ENCODE data around the gene SLC9B2. TPM values are rescaled to one million over a fixed set of nuclear protein-coding genes. Genes with fewer than 3 reads are reported as not detected.

SLC9B2 gene
- polyA plus RNA-seq, 3 donors = 0.38 to 0.59 (median 0.48) TPM

- H3K36me3 ChIP-seq (replicated peaks in 1 of 2; ENCODE audit: control insufficient read depth in 1 of 2, insufficient read depth in 2 of 2, low read length in 2 of 2) = no peaks in the 10 kb centered on the region
- no peaks in the 10 kb centered on the region for H3K27me3 Mint-ChIP-seq (ENCODE audit: low read depth in 3 of 3)
- intact Hi-C loops (cut with micrococcal nuclease) = loop anchor here in 1 of 2 donors (5.0 kb wide), 1 partner anchor 35 kb away; no protein-coding TSS in a partner anchor
Observed at GRCh38 chr4:103052145-103052544, 24.4 kb downstream of the SLC9B2 start.

GRCh38 chr4:103050736-103051436 is 25.7 kb downstream of the SLC9B2 start:
- no peak overlapping the region for H2AFZ ChIP-seq (ENCODE audit: insufficient read depth, low read depth, low read length, poor library complexity, severe bottlenecking)
- no peak overlapping the region for H3K9ac ChIP-seq (ENCODE audit: insufficient read depth, low read length, poor library complexity, severe bottlenecking)
- no peaks in the 10 kb centered on the region for H4K20me1 ChIP-seq (ENCODE audit: insufficient read depth, low read length)
- H3K36me3 ChIP-seq (replicated peaks in 1 of 2; ENCODE audit: control insufficient read depth in 1 of 2, insufficient read depth in 2 of 2, low read length in 2 of 2) = no peaks in the 10 kb centered on the region
- H3K4me1 Mint-ChIP-seq = peaks cover 7% of the 10 kb centered on the region
- H3K27me3 ChIP-seq (ENCODE audit: control insufficient read depth in 2 of 2, insufficient read depth in 2 of 2, low read length in 2 of 2) = no peaks in the 10 kb centered on the region
- intact Hi-C loops (cut with micrococcal nuclease) = loop anchor here in 1 of 2 donors (5.0 kb wide), 1 partner anchor 36 kb away; no protein-coding TSS in a partner anchor
- no peak for TF ChIP-seq CTCF (IDR thresholded peaks at IDR 0.05)
- H3K36me3 Mint-ChIP-seq = no peaks in the 10 kb centered on the region
- no peak overlapping the region for H3K4me3 Mint-ChIP-seq
- H3K4me2 ChIP-seq (replicated peaks; ENCODE audit: extremely low read depth, low read length, poor library complexity, severe bottlenecking) = no peak overlapping the region
- no peaks in the 10 kb centered on the region for H3K79me2 ChIP-seq (ENCODE audit: insufficient read depth, low read length)
- no peak overlapping the region for H3K27ac Mint-ChIP-seq
- no peak overlapping the region for H3K27ac ChIP-seq (ENCODE audit: low read depth in 1 of 2, low read length in 2 of 2)
- H3K9me3 Mint-ChIP-seq = peaks cover 0 to 5% (median 0%) of the 10 kb centered on the region in 7 donors
- 71% methylated on average over 2 of the region's 2 CpGs for WGBS (ENCODE audit: insufficient coverage)
- H3K4me3 ChIP-seq (replicated peaks in 1 of 3; ENCODE audit: low read depth in 2 of 3, low read length in 3 of 3) = no peak overlapping the region
- peaks cover 4 to 8% of the 10 kb centered on the region in 2 donors for H3K4me1 ChIP-seq (ENCODE audit: control insufficient read depth in 1 of 2, insufficient read depth in 2 of 2, low read length in 2 of 2)
- no peaks in the 10 kb centered on the region for H3K27me3 Mint-ChIP-seq (ENCODE audit: low read depth in 3 of 3)
- DNase-seq = no peak
- no peaks in the 10 kb centered on the region for H3K9me3 ChIP-seq (replicated peaks in 1 of 2; ENCODE audit: control insufficient read depth in 1 of 2, insufficient read depth in 1 of 2, low read length in 2 of 2)

More at GRCh38 chr4:103052145-103052544, 24.4 kb downstream of the SLC9B2 start:
- TF ChIP-seq CTCF (IDR thresholded peaks at IDR 0.05) = no peak
- Mint-ChIP-seq H3K4me3 (no peak overlapping the region), H3K36me3 (no peaks in the 10 kb centered on the region), H3K9me3 (peaks cover 0 to 5% (median 0%) of the 10 kb centered on the region in 7 donors), H3K4me1 (peaks cover 5% of the 10 kb centered on the region), H3K27ac (no peak overlapping the region)
- Histone ChIP-seq H3K4me1 (ENCODE audit: control insufficient read depth in 1 of 2, insufficient read depth in 2 of 2, low read length in 2 of 2) (peaks cover 4 to 8% of the 10 kb centered on the region in 2 donors), H3K4me3 (replicated peaks in 1 of 3; ENCODE audit: low read depth in 2 of 3, low read length in 3 of 3) (no peak overlapping the region), H3K27ac (ENCODE audit: low read depth in 1 of 2, low read length in 2 of 2) (no peak overlapping the region), H2AFZ (ENCODE audit: insufficient read depth, low read depth, low read length, poor library complexity, severe bottlenecking) (no peak overlapping the region), H4K20me1 (ENCODE audit: insufficient read depth, low read length) (no peaks in the 10 kb centered on the region), H3K9me3 (replicated peaks in 1 of 2; ENCODE audit: control insufficient read depth in 1 of 2, insufficient read depth in 1 of 2, low read length in 2 of 2) (no peaks in the 10 kb centered on the region), H3K9ac (ENCODE audit: insufficient read depth, low read length, poor library complexity, severe bottlenecking) (no peak overlapping the region), H3K79me2 (ENCODE audit: insufficient read depth, low read length) (no peaks in the 10 kb centered on the region), H3K27me3 (ENCODE audit: control insufficient read depth in 2 of 2, insufficient read depth in 2 of 2, low read length in 2 of 2) (no peaks in the 10 kb centered on the region), H3K4me2 (replicated peaks; ENCODE audit: extremely low read depth, low read length, poor library complexity, severe bottlenecking) (no peak overlapping the region)
- WGBS (ENCODE audit: insufficient coverage) = 100% methylated on average over 1 of the region's 3 CpGs
- no peak for DNase-seq

All from CD14-positive monocyte (primary cell).